Stimulated activated CD4-positive, alpha-beta T cell treated with anti-CD3 and anti-CD28 coated beads, TNF-alpha, amount 100 ng/mL, for 1 hour (primary cell): ENCODE measurements around the gene ODAD4.
"Not testable (repeated sequence)": the region's sequence is repeated elsewhere in the genome, so short reads cannot be mapped to it uniquely, and the experiment has no call there.

Experiments used
- DNase-seq, 3 donors: peaks; one replicate each; pipeline ENCODE4 v3.0.0-alpha.2; 2020; ENCODE audit warnings: low read depth in 3 of 3, low spot score in 1 of 3

ODAD4 gene

GRCh38 chr17:41910701-41911391 lies 19.6 kb upstream of the ODAD4 start:
- no peak for DNase-seq

- DNase-seq, result no peak
Measured at GRCh38 chr17:41912925-41913324, 17.5 kb upstream of the ODAD4 start.

- no peak for DNase-seq
Measured at GRCh38 chr17:41913798-41914197, 16.6 kb upstream of the ODAD4 start.

GRCh38 chr17:41914358-41914766 lies 16.1 kb upstream of the ODAD4 start:
- DNase-seq, result no peak

- DNase-seq, result no peak
Measured at GRCh38 chr17:41915020-41915419, 15.4 kb upstream of the ODAD4 start.

GRCh38 chr17:41915566-41915965 lies 14.9 kb upstream of the ODAD4 start:
- no peak for DNase-seq

GRCh38 chr17:41917192-41917591 lies 13.2 kb upstream of the ODAD4 start:
- DNase-seq, result no peak

- DNase-seq, result peak in 1 of 3 donors; percentile 11
Measured at GRCh38 chr17:41917679-41918313, 12.6 kb upstream of the ODAD4 start.

- peak; percentile 81 to 95 (median 86) for DNase-seq
Measured at GRCh38 chr17:41918314-41919164, 11.9 kb upstream of the ODAD4 start, which contains the start of gene ACLY. ACLY (minus strand) TSS chr17:41918951; CDS start chr17:41913873, 5,078 bp downstream.

GRCh38 chr17:41919165-41919817 lies 11.1 kb upstream of the ODAD4 start:
- no peak for DNase-seq

- no peak for DNase-seq
Measured at GRCh38 chr17:41919840-41920579, 10.4 kb upstream of the ODAD4 start.

GRCh38 chr17:41920580-41920955 lies 9.8 kb upstream of the ODAD4 start:
- no peak for DNase-seq

- no peak for DNase-seq
Measured at GRCh38 chr17:41925991-41926590, 4.3 kb upstream of the ODAD4 start.

GRCh38 chr17:41928693-41929251 lies 1.6 kb upstream of the ODAD4 start:
- no peak for DNase-seq

- DNase-seq, result not testable (repeated sequence)
Measured at GRCh38 chr17:41930833-41931156, 378 bp downstream of the ODAD4 start.

GRCh38 chr17:41931715-41932114 lies 1.3 kb downstream of the ODAD4 start:
- not testable (repeated sequence) for DNase-seq

- no peak for DNase-seq
Measured at GRCh38 chr17:41932816-41933389, 2.5 kb downstream of the ODAD4 start.

- no peak for DNase-seq
Measured at GRCh38 chr17:41935641-41936040, 5.2 kb downstream of the ODAD4 start.
